GM12878 (cell line): Measurements from ENCODE around the gene RND1. TPM values are rescaled to one million over a fixed set of nuclear protein-coding genes. Genes with fewer than 3 reads are reported as not detected.

Source experiments
- ATAC-seq: fragments of 200-7000 bp; cut with Tn5 transposase; 3 replicates; pipeline ENCODE4 v1.9.1; 2020; ENCODE audit warnings: mild to moderate bottlenecking, moderate library complexity
- BruUV-seq: library from RNA; stranded (reverse); fragments of 400-500 nt; replicated peaks from 2 replicates; lab custom pipeline; 2021; lab: Mats Ljungman, UMichigan
- CTCF ChIA-PET: fragments of 300-600 bp; sonication (Branson Sonifier 250); formaldehyde crosslinking; extraction: SDS; loops from one replicate; lab custom pipeline; 2021; ENCODE audit warnings: inconsistent platforms; lab: Yijun Ruan, JAX
- POLR2A ChIA-PET: fragments of 350-600 bp; formaldehyde crosslinking; extraction: SDS; loops from one replicate; lab custom pipeline; 2021; ENCODE audit warnings: inconsistent platforms; lab: Charles Lee
- RAD21 ChIA-PET: fragments of 300-600 bp; sonication (Branson Sonifier 250); formaldehyde crosslinking; loops from one replicate; lab custom pipeline; 2023; ENCODE audit warnings: antibody characterized with exemption; ENCODE audit not compliant: unreplicated experiment; lab: Charles Lee
- SMC1A ChIA-PET: fragments of 300-600 bp; sonication (Branson Sonifier 250); formaldehyde crosslinking; loops from one replicate; lab custom pipeline; 2023; ENCODE audit not compliant: unreplicated experiment, uncharacterized antibody; lab: Charles Lee
- DNase-seq: peaks from one replicate; pipeline ENCODE4 v3.0.0-alpha.2; 2011; ENCODE audit warnings: low read depth, low spot score
- FAIRE-seq: peaks from 3 replicates; lab custom pipeline; 2011; peaks lifted over from hg19 to GRCh38; lab: Jason Lieb, UNC
- H2AFZ ChIP-seq: 2 replicates; pipeline ENCODE4 v1.6.0; 2011; ENCODE audit warnings: low read depth, low read length, control low read depth; ENCODE audit not compliant: control insufficient read depth
- H3K27ac ChIP-seq: 2 replicates; pipeline ENCODE4 v1.5.1; 2011; ENCODE audit warnings: control low read depth; ENCODE audit not compliant: control insufficient read depth, insufficient read depth
- H3K27me3 ChIP-seq, 2 experiments: replicated peaks in 1 of 2; 2 replicates each; pipeline versions ENCODE4 v1.6.0 to v1.6.1; 2011; ENCODE audit warnings: low read length in 1 of 2; ENCODE audit not compliant: control insufficient read depth in 2 of 2, insufficient read depth in 2 of 2
- H3K36me3 ChIP-seq, 2 experiments: 2 replicates each; pipeline ENCODE4 v1.5.1; 2011; ENCODE audit warnings: low read length in 1 of 2; ENCODE audit not compliant: control insufficient read depth in 2 of 2, insufficient read depth in 2 of 2
- H3K4me1 ChIP-seq: 2 replicates; pipeline ENCODE4 v1.6.1; 2011; ENCODE audit warnings: mild to moderate bottlenecking, low read length, moderate library complexity, mixed read lengths; ENCODE audit not compliant: control insufficient read depth, insufficient read depth
- H3K4me2 ChIP-seq: 2 replicates; pipeline ENCODE4 v1.6.0; 2011; ENCODE audit warnings: control low read depth; ENCODE audit not compliant: control insufficient read depth, insufficient read depth
- H3K4me3 ChIP-seq: fragments of 200-600 bp; sonication (generic); 2 replicates; pipeline ENCODE4 v1.5.1; 2016
- H3K79me2 ChIP-seq: 2 replicates; pipeline ENCODE4 v1.6.0; 2011; ENCODE audit warnings: low read length; ENCODE audit not compliant: control insufficient read depth, insufficient read depth
- H3K9ac ChIP-seq: 2 replicates; pipeline ENCODE4 v1.8.0; 2011; ENCODE audit warnings: low read length, control low read depth, mixed read lengths; ENCODE audit not compliant: control insufficient read depth, insufficient read depth
- H3K9me3 ChIP-seq: replicated peaks from 3 replicates; pipeline ENCODE4 v1.5.1; 2011; ENCODE audit warnings: mild to moderate bottlenecking, low read length; ENCODE audit not compliant: control insufficient read depth, insufficient read depth
- H4K20me1 ChIP-seq: 2 replicates; pipeline ENCODE4 v1.6.0; 2011; ENCODE audit not compliant: control insufficient read depth, insufficient read depth
- BMI1 ChIP-seq: fragments of 450-650 bp; IDR thresholded peaks from 2 replicates; pipeline ENCODE4 v1.6.1; 2016; ENCODE audit warnings: mild to moderate bottlenecking, moderate library complexity, borderline replicate concordance
- CREM ChIP-seq: IDR thresholded peaks from 2 replicates; pipeline ENCODE4 v1.6.1; 2014; ENCODE audit warnings: antibody characterized with exemption, low read depth
- CUX1 ChIP-seq: IDR thresholded peaks from 2 replicates; pipeline ENCODE4 v1.6.1; 2012; ENCODE audit warnings: improper control_type of control experiment, low read depth, low read length; ENCODE audit not compliant: insufficient replicate concordance
- DPF2 ChIP-seq: fragments of 450-650 bp; IDR thresholded peaks from 2 replicates; pipeline ENCODE4 v1.6.1; 2017; ENCODE audit warnings: mild to moderate bottlenecking
- E2F4 ChIP-seq: IDR thresholded peaks from 2 replicates; pipeline ENCODE4 v1.6.1; 2012; ENCODE audit warnings: low read depth, low read length, improper control_type of control experiment
- IRF3 ChIP-seq: fragments of 450-650 bp; IDR thresholded peaks from 2 replicates; pipeline ENCODE4 v1.6.1; 2014; ENCODE audit warnings: mild to moderate bottlenecking
- MTA3 ChIP-seq: IDR thresholded peaks from 2 replicates; pipeline ENCODE4 v1.6.1; 2012; ENCODE audit warnings: low read length, inconsistent platforms, borderline replicate concordance
- RFX5 ChIP-seq: IDR thresholded peaks from 2 replicates; pipeline ENCODE4 v1.6.1; 2011; ENCODE audit warnings: low read depth, low read length, improper control_type of control experiment
- TCF3 ChIP-seq: IDR thresholded peaks from 2 replicates; pipeline ENCODE4 v1.6.1; 2012; ENCODE audit warnings: low read depth, mild to moderate bottlenecking, low read length, borderline replicate concordance; ENCODE audit not compliant: insufficient read depth
- ZNF687 ChIP-seq: fragments of 450-650 bp; IDR thresholded peaks from 2 replicates; pipeline ENCODE4 v1.6.1; 2017; ENCODE audit warnings: mild to moderate bottlenecking, moderate library complexity
- ZSCAN29 ChIP-seq: fragments of 450-650 bp; IDR thresholded peaks from 2 replicates; pipeline ENCODE4 v1.6.1; 2017; ENCODE audit warnings: mild to moderate bottlenecking, moderate library complexity
- WGBS: methylation state at CpG from one replicate; pipeline ENCODE4 v1.1.6; 2016; ENCODE audit warnings: low lambda C conversion rate; ENCODE audit not compliant: insufficient replicate concordance, insufficient coverage; ENCODE audit errors: missing lambda C conversion rate; 5-methylcytosine and 5-hydroxymethylcytosine counted together
- in situ Hi-C: fragments of 300-500 bp; cut with MboI; formaldehyde crosslinking; loops from 9 replicates; pipeline ENCODE4 v1.14.3; 2018; ENCODE audit warnings: mixed read lengths
- intact Hi-C: fragments of 100-400 bp; cut with micrococcal nuclease; formaldehyde crosslinking; loops from one replicate; pipeline ENCODE4 v1.14.2; 2022; ENCODE audit not compliant: unreplicated experiment
- polyA plus RNA-seq, 11 experiments: library from polyadenylated mRNA; depleted of rRNA in 4 of 11; unstranded in 6 of 11; stranded (reverse) in 5 of 11; fragments of >200 nt; fragmentation: Nextera tagmentation in 4 of 11; fragmentation: Illumina TruSeq in 1 of 11; extraction: Ambion mirVana in 4 of 11; extraction: Trizol in 1 of 11; gene quantifications; 1 replicate in 1 of 11; 2 replicates in 10 of 11; pipeline versions ENCODE4 v1.2.1 to v1.2.3, GENCODE V29; 2011 to 2016; ENCODE audit warnings: inconsistent platforms in 2 of 11, missing spikeins in 2 of 11, low read depth in 1 of 11
- total RNA-seq, 4 experiments: library from RNA; depleted of rRNA in 3 of 4; stranded (reverse); fragments of >200 nt in 3 of 4; fragmentation: Illumina TruSeq in 1 of 4; extraction: Trizol in 1 of 4; gene quantifications; 2 replicates each; pipeline versions ENCODE4 v1.2.1 to v1.2.3, GENCODE V29; 2013 to 2021

The RND1 gene
- total and polyA plus RNA-seq, 10 of the 15 experiments (the other 5 are each of a cell fraction or from before 2014, with no cell fraction given): 0.24 to 5.1 (median 1.5) TPM

- H3K4me3 ChIP-seq: no peak overlapping the region
- H2AFZ ChIP-seq: no peak overlapping the region
- in situ Hi-C loops (no loop called here), intact Hi-C loops (no loop called here)
- ChIA-PET CTCF (no interaction called here), SMC1A (interaction anchor here (0.7 to 1.9 kb wide), 4 partner anchors 25 to 1440 kb away, joined by 3 to 9 read pairs (median 4); partner anchors contain the start of gene DDX23), RAD21 (no interaction called here), POLR2A (interaction anchor here (0.5 to 1.3 kb wide), 2 partner anchors 8 to 28 kb away, joined by 4 read pairs; no protein-coding TSS in a partner anchor)
- no peaks in the 10 kb centered on the region for H3K36me3 ChIP-seq
- WGBS: 32% methylated on average over 5 of the region's 5 CpGs
- BruUV-seq: no TSS peak
- no peaks in the 10 kb centered on the region for H3K9me3 ChIP-seq
- FAIRE-seq (no peak), ATAC-seq (no peak), DNase-seq (no peak)
- no peaks in the 10 kb centered on the region for H3K79me2 ChIP-seq
- H3K27me3 ChIP-seq: peaks cover 3% of the 10 kb centered on the region in 2 experiments; a peak in 3 of 4 replicates
- no peaks in the 10 kb centered on the region for H4K20me1 ChIP-seq
- peaks cover 7% of the 10 kb centered on the region for H3K4me1 ChIP-seq
- TF ChIP-seq TCF3 (no peak), BMI1 (no peak), IRF3 (no peak), E2F4 (no peak), RFX5 (no peak), CUX1 (no peak), CREM (no peak), MTA3 (no peak), ZSCAN29 (no peak), DPF2 (no peak), ZNF687 (no peak)
- no peak overlapping the region for H3K27ac ChIP-seq
- H3K4me2 ChIP-seq: no peak overlapping the region
- no peak overlapping the region for H3K9ac ChIP-seq
These were observed 45.5 kb downstream of the RND1 start for GRCh38 chr12:48819986-48820725.
